GM21528 (cell line): ENCODE results near the gene DNAJC6.

Experiments used
- ATAC-seq: cut with Tn5 transposase; IDR thresholded peaks from one replicate; pipeline ENCODE4 v1.9.1; 2021; ENCODE audit warnings: mild to moderate bottlenecking, moderate library complexity; ENCODE audit not compliant: unreplicated experiment, low FRiP score

The DNAJC6 gene

GRCh38 chr1:65309304-65310077, at the start of gene DNAJC6:
DNAJC6 (plus strand) TSS chr1:65309543; CDS start chr1:65309746, 203 bp downstream.
- ATAC-seq, result no peak

- ATAC-seq, result no peak
These were observed 49.5 kb upstream of the DNAJC6 start for GRCh38 chr1:65259816-65260215.

- no peak for ATAC-seq
These were observed 48.4 kb upstream of the DNAJC6 start for GRCh38 chr1:65260851-65261473.

GRCh38 chr1:65263286-65263685, 46.1 kb upstream of the DNAJC6 start:
- ATAC-seq, result no peak

- no peak for ATAC-seq
These were observed 45.0 kb upstream of the DNAJC6 start for GRCh38 chr1:65264197-65264929.

- no peak for ATAC-seq
These were observed 44.1 kb upstream of the DNAJC6 start for GRCh38 chr1:65265296-65265650.

GRCh38 chr1:65265651-65266351, 43.5 kb upstream of the DNAJC6 start:
- ATAC-seq, result no peak

- no peak for ATAC-seq
These were observed 42.9 kb upstream of the DNAJC6 start for GRCh38 chr1:65266476-65266875.

- ATAC-seq, result no peak
These were observed 42.1 kb upstream of the DNAJC6 start for GRCh38 chr1:65267271-65267670.

- no peak for ATAC-seq
These were observed 41.7 kb upstream of the DNAJC6 start for GRCh38 chr1:65267683-65268082.

GRCh38 chr1:65269612-65270011, 39.7 kb upstream of the DNAJC6 start:
- ATAC-seq, result no peak

- no peak for ATAC-seq
These were observed 33.0 kb upstream of the DNAJC6 start for GRCh38 chr1:65276197-65276939.

GRCh38 chr1:65277605-65278347, 31.6 kb upstream of the DNAJC6 start:
- ATAC-seq, result no peak

- no peak for ATAC-seq
These were observed 30.8 kb upstream of the DNAJC6 start for GRCh38 chr1:65278376-65279069.

- no peak for ATAC-seq
These were observed 30.1 kb upstream of the DNAJC6 start for GRCh38 chr1:65279070-65279779.

GRCh38 chr1:65281846-65282245, 27.5 kb upstream of the DNAJC6 start:
- no peak for ATAC-seq

GRCh38 chr1:65284229-65284628, 25.1 kb upstream of the DNAJC6 start:
- ATAC-seq, result no peak

GRCh38 chr1:65289449-65289848, 19.9 kb upstream of the DNAJC6 start:
- ATAC-seq, result no peak
